Stimulated activated CD8-positive, alpha-beta memory T cell treated with anti-CD3 and anti-CD28 coated beads, Interleukin-12 subunit alpha, Interleukin-12 subunit beta, amount 100 ng/mL, for 24 hours (primary cell): Measurements from ENCODE around the gene LGALS7B.
"Not testable (repeated sequence)": the region's sequence is repeated elsewhere in the genome, so short reads cannot be mapped to it uniquely, and the experiment has no call there.

Experiments used
- DNase-seq: peaks from one replicate; pipeline ENCODE4 v3.0.0-alpha.2; 2020; ENCODE audit errors: extremely low read depth

The LGALS7B gene

DNA sequence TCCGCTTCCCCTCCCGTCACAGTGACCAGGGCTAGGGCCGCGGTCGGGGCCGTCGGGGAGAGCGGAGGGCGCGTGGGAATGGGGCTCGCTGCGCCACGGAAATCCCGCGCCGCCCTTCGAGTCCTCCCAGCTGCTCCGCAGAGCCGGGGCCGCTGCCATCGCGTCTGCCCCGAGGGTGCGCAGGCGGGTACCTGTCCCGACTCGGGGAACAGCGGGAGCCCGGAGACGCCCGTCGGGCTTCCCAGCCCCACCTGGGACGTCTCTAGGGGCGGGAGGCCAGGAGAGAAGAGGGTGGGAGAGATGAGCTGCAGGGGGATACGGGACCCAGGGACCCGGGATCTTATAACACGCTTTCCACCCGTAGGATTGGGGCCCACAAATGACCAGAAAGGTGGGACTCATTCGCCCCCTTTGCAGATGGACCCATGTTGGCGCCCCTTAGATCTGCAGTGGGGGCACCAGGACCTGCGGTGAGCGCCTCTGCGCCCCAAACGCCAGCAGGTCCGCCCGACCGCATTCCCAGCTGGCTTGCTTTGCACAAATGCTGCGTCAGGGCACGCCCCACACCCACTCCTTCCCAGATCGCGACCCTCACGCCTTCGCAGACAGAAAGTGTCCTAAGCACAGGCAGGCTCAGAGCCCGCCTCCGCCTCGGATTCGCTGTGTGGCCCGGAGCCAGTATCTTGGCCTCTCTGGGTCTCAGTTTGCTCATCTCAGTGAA lies 18.6 kb upstream of the LGALS7B start:
- DNase-seq: not testable (repeated sequence)

DNA sequence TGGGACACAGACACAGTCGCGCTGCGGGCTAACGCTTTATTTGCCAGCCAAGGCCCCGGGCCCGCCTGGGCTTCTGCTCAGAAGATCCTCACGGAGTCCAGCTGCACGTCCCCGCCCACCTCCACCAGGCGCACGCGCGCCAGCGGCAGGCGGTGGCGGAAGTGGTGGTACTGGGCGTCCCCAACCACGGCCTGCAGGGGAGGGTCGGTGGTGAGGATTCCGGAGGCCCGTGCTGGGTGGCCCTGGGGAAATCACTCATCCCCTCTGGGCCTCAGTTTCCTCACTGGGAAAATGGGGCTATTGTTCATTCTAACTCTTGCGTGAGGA lies 18.1 kb upstream of the LGALS7B start:
- not testable (repeated sequence) for DNase-seq

DNA sequence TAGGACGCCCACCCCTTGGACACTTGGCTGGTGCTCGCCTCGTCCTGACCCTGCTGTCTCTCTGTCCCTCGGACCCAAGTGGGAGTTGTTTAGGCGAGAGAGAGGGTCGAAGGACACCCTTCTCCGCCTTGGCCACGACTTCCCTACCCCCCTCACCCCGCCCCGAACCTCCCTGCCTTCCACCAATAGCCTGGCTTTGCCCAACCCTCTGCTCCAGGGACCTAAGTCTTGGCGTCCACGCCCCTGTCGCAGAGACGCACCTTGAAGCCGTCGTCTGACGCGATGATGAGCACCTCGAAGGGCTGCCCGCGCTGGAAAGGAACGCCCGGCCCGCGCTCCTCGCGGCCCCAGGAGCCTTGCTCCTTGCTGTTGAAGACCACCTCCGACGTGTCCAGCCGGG lies 17.4 kb upstream of the LGALS7B start:
- not testable (repeated sequence) for DNase-seq

DNA sequence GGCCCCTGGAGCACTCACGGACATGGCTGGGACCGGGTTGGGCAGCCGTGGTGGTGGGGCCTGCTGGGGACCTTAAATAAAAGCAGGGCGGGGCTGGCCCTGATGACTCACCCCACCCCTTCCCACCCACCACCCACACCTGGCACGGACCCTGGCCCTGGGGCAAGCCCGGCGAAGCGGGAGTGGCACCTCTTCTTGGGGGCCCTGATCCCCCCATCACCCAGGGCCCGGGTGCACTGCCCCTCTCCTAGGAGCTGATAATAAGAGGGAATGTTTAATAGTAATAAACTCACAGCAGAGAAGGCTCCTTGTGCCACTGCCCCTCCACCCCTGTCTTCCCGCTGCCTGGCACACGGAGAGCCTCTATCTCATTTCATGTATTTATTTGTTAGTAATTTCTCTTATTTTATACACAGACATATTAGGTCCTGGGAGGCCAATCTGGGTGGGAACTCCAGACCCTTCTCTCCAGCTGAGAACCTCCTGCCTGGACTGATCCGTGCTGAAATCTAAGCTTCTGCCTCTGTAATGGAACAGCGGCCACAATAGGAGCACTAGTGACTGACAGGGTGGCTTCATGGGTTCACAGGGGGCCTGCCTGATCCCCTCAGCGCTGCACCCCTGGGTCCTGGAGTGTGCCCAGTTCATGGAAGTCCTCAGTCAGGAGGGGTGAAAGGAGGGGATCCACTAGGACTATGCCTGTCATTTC lies 15.4 kb upstream of the LGALS7B start, which contains the start of gene LGALS7:
Gene LGALS7 (minus strand): TSS at position 49 of the 709 bp plus-strand sequence. CDS start 25 bp downstream, at position 24.
- DNase-seq: no peak

DNA sequence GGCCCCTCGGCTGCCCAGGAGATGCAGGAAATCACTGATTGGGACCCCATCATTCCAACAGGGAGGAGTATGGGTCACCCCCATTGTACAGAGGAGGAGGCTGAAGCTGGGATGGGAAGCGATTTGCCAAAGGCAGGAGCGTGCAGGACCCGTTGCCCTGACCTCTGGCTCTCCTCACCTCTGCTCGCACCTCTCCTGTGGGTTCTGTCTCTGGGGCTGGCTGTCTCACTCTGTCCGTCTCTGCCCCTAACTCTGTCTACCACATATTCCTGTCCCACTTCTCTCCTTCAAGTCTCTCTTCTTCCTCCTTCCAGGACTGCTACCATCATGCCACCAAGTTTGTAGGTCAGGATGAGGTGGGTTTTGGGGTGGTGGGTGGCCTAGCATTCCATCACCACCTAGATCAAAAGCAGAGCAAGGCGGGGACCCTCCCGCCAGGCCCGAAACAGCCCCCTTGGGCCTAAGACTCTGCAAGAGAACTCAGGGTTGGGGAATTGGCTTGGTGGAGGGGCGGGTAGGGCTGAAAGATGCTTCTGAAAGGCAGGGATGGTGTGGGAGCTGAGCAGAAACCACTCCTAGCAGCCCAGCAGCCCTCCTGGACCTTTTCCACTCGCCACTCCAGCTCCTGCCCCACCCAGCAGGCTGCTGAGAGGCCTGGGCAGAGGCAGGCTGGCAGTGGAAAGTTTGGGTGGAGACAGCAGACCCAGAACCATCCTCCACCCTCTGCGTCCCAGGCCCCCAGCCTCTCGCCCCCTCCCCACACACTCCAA lies 14.6 kb upstream of the LGALS7B start:
- DNase-seq: no peak

DNA sequence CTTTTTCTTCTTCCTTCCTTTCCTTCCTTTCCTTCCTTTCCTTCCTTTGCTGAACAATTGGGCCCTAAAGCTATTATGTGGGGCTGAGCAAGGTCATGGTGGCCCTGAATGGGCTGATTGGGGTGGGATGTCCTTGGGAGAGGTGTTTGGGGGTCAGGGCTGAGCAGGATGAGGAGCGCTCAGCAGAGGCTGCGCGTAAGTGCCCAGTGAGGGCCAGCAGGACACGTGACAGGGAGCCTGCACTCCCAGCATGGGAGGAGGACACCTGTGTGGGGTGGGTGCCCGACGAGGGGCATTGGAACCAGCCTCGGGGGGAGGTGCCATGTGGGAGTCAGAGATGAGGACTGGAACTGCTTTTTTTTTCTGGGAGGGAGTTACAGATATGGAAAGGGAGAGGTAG lies 10.3 kb upstream of the LGALS7B start:
- DNase-seq: no peak

DNA sequence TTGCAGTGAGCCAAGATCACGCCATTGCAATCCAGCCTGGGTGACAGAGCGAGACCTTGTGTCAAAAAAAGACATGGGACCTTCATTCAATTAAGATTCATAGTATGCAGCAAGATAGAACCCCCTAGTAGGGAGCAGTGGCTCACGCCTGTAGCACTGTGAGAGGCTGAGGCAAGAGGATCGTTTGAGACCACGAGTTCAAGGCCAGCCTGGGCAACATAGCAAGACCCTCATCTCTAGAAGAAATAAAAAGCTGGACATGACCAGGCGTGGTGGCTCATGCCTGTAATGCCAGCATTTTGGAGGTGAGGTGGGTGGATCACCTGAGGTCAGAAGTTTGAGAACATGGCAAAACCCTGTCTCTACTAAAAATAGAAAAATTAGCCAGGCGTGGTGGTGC lies 8.6 kb upstream of the LGALS7B start:
- DNase-seq: no peak

DNA sequence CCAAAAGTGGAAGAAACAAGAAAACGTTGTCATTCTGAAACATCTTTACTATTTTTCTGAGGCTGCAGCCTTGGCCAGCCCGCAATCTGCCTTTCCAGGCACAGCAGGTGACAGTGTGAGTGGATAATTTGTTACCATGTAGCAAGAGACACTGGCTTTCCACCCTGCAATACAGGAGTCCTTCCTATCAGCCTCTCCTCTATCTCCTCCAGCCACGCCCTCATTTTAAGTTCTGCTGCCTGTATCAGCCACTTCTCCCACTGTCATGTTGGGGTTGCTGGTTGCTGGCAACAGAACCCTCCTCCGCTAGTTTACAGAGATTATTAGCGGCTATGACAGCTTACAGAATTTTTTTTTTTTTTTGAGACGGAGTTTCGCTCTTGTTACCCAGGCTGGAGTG lies 7.9 kb upstream of the LGALS7B start:
- DNase-seq: no peak

DNA sequence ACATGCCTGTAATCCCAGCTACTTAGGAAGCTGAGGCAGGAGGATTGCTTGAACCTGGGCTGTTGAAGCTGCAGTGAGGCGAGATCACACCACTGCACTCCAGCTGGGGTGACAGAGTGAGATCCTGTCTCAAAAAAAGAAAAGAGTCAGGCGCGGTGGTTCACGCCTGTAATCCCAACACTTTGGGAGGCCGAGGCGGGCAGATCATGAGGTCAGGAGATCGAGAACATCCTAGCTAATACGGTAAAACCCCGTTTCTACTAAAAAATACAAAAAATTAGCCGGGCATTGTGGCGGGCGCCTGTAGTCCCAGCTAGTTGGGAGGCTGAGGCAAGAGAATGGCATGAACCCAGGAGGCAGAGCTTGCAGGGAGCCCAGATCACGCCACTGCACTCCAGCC lies 6.8 kb upstream of the LGALS7B start:
- DNase-seq: not testable (repeated sequence)

DNA sequence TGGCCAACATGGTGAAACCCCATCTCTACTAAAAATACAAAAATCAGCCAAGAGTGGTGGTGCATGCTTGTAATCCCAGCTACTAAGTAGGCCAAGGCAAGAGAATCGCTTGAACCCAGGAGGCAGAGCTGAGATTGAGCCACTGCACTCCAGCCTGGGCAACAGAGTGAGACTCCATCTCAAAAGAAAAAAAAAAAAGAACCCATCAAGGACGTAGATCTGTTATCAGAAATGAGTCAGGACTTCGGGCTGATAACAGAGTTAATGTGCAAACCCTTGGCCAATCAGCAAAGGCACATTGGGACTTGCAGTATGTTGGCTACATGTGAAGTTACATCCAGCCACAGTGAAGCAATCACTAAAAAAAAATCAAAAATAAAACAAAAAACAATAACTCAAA lies 4.8 kb upstream of the LGALS7B start:
- no peak for DNase-seq

DNA sequence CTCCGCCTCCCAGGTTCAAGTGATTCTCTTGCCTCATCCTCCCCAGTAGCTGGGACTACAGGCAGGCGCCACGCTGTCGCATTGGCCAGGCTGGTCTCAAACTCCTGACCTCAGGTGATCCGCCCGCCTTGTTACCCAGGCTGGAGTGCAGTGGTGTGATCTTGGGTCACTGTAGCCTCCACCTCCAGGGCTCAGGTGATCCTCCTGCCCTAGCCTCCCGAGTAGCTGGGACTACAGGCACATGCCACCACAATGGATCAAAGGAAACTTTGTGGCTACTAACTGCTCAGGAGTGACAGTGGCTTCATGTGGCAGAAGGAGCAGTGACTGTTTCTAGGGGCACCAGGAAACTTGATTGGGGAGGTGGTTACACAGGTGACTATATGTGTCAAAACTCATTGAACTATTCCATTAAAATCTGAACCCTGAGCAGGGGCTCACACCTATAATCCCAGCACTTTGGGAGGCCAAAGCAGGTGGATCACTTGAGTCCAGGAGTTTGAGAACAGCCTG lies 3.8 kb upstream of the LGALS7B start:
- no peak for DNase-seq

DNA sequence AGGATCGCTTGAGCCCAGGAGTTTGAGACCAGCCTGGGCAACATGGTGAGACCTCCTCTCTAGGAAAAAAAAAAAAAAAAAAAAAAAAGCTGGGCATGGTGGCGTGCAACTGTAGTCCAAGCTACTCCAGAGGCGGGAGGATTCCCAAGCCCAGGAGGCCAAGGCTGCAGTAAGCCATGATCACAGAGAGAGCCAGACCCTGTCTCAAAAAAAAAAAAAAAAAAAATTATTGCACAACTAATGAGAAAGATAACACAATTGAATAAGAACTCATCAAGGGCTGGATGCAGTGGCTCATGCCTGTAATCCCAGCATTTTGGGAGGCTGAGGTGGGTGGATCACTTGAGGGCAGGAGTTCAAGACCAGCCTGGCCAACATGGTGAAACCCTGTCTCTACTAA lies 2.9 kb upstream of the LGALS7B start:
- DNase-seq: not testable (repeated sequence)

DNA sequence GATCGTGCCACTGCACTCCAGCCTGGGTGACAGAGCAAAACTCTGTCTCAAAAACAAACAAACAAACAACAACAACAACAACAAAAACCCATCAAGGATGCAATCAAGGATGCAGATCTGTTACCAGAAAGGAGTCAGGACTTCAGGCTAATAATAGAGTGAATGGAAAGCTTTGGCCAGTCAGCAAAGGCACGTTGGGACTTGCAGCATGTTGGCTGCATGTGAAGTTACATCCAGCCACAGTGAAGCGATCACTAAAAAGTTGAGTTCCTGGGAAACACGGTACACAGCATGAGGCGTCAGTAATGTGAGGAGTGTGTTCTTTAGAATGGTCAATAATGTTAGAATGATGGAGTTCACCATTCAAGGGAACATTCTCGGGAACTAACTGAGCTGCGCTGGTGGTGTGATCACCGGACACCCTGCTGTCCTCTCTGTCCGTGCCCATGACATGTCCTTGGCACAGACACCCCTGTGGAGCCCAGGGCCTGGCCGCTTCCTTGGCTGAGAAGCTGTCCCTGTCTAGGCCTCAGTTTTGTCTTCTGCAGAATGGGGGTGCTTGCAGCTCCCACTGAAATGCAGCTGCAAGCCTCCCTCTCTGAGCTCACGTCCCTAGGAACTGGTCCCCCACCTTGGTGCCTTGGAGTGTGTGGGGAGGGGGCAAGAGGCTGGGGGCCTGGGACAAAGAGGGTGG lies 2.3 kb upstream of the LGALS7B start:
- no peak for DNase-seq

DNA sequence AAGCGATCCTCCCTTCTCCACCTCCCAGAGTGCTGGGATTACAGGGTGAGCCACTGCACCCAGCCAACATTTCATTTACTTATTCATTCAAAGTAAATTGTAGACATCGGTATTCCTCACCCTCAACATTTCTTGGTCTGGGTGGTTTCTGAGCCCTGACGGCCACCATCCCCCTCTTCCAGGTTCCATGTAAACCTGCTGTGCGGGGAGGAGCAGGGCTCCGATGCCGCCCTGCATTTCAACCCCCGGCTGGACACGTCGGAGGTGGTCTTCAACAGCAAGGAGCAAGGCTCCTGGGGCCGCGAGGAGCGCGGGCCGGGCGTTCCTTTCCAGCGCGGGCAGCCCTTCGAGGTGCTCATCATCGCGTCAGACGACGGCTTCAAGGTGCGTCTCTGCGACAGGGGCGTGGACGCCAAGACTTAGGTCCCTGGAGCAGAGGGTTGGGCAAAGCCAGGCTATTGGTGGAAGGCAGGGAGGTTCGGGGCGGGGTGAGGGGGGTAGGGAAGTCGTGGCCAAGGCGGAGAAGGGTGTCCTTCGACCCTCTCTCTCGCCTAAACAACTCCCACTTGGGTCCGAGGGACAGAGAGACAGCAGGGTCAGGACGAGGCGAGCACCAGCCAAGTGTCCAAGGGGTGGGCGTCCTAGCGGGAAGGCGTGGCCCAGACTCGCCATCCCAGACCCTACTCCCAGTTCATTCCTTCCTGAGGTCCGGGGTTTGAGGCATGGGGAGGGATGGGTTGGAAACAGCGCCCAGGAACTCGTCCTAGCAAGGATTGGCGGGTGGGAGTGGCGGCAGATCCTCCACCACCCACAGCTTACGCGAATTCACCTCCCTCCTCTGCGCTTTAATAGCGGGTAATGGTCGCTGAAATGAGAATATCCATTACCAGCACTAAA lies 1.8 kb downstream of the LGALS7B start:
- DNase-seq: not testable (repeated sequence)

DNA sequence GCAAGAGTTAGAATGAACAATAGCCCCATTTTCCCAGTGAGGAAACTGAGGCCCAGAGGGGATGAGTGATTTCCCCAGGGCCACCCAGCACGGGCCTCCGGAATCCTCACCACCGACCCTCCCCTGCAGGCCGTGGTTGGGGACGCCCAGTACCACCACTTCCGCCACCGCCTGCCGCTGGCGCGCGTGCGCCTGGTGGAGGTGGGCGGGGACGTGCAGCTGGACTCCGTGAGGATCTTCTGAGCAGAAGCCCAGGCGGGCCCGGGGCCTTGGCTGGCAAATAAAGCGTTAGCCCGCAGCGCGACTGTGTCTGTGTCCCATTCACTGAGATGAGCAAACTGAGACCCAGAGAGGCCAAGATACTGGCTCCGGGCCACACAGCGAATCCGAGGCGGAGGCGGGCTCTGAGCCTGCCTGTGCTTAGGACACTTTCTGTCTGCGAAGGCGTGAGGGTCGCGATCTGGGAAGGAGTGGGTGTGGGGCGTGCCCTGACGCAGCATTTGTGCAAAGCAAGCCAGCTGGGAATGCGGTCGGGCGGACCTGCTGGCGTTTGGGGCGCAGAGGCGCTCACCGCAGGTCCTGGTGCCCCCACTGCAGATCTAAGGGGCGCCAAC lies 2.6 kb downstream of the LGALS7B start:
- DNase-seq: not testable (repeated sequence)

DNA sequence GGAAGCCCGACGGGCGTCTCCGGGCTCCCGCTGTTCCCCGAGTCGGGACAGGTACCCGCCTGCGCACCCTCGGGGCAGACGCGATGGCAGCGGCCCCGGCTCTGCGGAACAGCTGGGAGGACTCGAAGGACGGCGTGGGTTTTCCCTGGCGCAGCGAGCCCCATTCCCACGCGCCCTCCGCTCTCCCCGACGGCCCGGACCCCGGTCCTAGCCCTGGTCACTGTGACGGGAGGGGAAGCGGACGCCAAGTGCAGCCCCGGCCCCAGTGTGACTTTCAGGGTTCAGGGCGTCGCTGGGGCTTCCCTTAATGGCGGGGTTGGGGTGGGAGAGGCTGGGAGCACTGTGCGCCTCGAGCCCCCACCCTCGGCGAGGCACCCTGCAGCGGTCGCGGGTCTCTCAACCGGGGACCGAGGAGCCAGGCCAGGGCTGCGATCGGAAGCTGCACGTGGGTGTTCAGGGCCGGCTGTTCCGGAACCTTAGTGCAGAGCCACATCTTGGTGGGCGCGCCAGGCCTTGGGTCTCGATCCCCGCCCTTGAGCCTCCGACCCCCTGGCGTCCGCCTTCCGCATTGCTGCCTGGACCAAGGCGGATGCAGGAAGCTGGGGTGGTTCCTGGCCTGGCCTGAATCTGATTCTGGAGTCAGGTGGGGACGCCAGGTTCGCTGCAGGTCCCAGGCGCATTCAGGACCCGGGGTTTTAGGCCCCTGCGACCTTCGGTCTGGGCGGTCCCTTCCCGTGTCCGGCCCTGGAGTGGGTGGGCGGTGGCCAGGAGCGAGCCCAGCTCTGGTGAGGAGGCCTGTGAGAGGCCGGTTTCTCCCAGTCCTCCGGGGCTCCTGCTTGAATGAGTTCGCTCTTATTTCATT lies 3.5 kb downstream of the LGALS7B start:
- DNase-seq: no peak

DNA sequence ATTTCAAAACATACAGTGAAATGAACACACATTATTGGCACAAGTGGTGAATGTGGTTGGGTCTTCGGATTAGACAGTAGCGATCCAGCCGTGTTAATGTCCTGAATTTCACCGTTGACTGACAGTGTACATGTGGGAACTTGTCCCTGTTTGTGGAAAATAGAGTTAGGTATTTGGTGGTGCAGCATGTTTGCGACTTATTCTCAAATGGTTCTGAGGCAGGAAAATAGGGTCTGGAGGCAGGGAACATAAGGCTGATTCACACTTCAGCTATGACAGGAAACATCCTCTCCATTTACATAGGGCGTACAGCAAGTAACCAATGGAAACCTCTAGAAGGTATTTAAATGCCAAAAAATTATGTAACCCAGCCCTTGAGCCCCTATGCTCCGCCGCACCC lies 4.2 kb downstream of the LGALS7B start:
- no peak for DNase-seq

DNA sequence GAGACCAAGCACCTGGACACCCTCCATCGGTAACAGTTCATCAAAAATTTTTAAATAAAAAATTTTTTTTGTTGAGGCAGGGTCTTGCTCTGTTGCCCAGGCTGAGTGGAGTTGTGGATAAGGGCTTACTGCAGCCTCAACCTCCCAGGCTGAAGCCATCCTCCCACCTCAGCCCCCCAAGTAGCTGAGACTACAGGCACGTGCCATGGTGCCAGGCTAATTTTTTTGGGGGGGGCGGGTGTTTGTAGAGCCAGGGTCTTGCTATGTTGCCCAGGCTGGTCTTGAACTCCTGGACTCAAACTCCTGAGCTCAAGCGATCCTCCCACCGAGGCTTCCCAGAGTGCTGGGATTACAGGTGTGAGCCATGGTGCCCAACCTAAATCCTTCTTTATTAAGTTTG lies 4.7 kb downstream of the LGALS7B start:
- DNase-seq: no peak

DNA sequence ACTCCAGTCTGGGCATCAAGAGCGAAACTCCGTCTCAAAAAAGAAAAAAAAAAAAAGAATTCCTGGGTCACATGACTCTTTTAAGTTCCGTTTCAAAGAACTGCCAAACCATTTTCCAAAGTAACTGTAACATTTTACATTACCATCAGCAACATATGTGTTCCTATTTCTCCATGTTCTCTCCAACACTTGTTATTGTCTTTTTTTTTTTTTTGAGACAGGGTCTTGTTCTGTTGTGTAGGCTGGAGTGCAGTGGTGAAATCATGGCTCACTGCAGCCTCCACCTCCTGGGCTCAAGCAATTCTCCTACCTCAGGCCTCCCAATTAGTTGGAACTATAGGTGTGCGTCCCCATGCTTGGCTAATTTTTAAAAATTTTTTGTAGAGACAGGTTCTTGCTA lies 6.5 kb downstream of the LGALS7B start:
- DNase-seq: no peak
